Epithelial cell of proximal tubule (primary cell): ENCODE data around the gene PTPRD. TPM values are rescaled to one million over a fixed set of nuclear protein-coding genes. Genes with fewer than 3 reads are reported as not detected.

Source experiments
- DNase-seq: peaks from one replicate; pipeline ENCODE4 v3.0.0-alpha.2; 2011; ENCODE audit warnings: low read depth
- H3K4me3 ChIP-seq: 2 replicates; pipeline ENCODE4 v1.5.1; 2011; ENCODE audit warnings: low read depth, mild to moderate bottlenecking, low read length
- CTCF ChIP-seq: conservative IDR thresholded peaks from 2 replicates; pipeline ENCODE4 v1.5.1; 2012; ENCODE audit warnings: low read depth, mild to moderate bottlenecking, low read length
- total RNA-seq: library from RNA; depleted of rRNA; stranded (reverse); fragments of >200 nt; gene quantifications from 2 replicates; pipeline ENCODE4 v1.2.3, GENCODE V29; 2015

The PTPRD gene
- total RNA-seq, 1 donor from 2014 or later, result 3.2 TPM

GRCh38 chr9:10235376-10235775 lies 377.4 kb downstream of the PTPRD start:
- no peak for DNase-seq
- no peak for TF ChIP-seq CTCF
- no peak overlapping the region for H3K4me3 ChIP-seq

GRCh38 chr9:10232352-10232930 lies 380.4 kb downstream of the PTPRD start:
- DNase-seq, result no peak
- peak; percentile 58 for TF ChIP-seq CTCF
- H3K4me3 ChIP-seq, result no peak overlapping the region

- H3K4me3 ChIP-seq, result no peak overlapping the region
- DNase-seq, result no peak
- TF ChIP-seq CTCF, result no peak
Measured at GRCh38 chr9:10230512-10230911, 382.3 kb downstream of the PTPRD start.

- DNase-seq, result no peak
- TF ChIP-seq CTCF, result no peak
- H3K4me3 ChIP-seq, result no peak overlapping the region
Measured at GRCh38 chr9:10228082-10228481, 384.7 kb downstream of the PTPRD start.

- TF ChIP-seq CTCF, result no peak
- H3K4me3 ChIP-seq, result no peak overlapping the region
- no peak for DNase-seq
Measured at GRCh38 chr9:10226996-10227395, 385.8 kb downstream of the PTPRD start.

GRCh38 chr9:10212702-10213101 lies 400.1 kb downstream of the PTPRD start:
- no peak for TF ChIP-seq CTCF
- H3K4me3 ChIP-seq, result no peak overlapping the region
- DNase-seq, result no peak

- DNase-seq, result no peak
- H3K4me3 ChIP-seq, result no peak overlapping the region
- TF ChIP-seq CTCF, result no peak
Measured at GRCh38 chr9:10208691-10209069, 404.1 kb downstream of the PTPRD start.
